Gastroesophageal sphincter (tissue), 3 donors: Measurements from ENCODE around the gene ZNF12.

Experiments used
- EP300 ChIP-seq: sonication (generic); formaldehyde crosslinking; IDR thresholded peaks from one replicate; pipeline ENCODE4 v1.6.1; 2017; ENCODE audit warnings: antibody characterized with exemption, mild to moderate bottlenecking
- POLR2A ChIP-seq, 2 donors: fragments of 450-650 bp; IDR thresholded peaks; one replicate each; pipeline ENCODE4 v1.6.1; 2017; ENCODE audit warnings: antibody characterized with exemption in 2 of 2, mild to moderate bottlenecking in 2 of 2, moderate library complexity in 1 of 2
- POLR2AphosphoS5 ChIP-seq: sonication (generic); formaldehyde crosslinking; IDR thresholded peaks from one replicate; pipeline ENCODE4 v1.6.1; 2017; ENCODE audit warnings: antibody characterized with exemption
- TF ChIP-seq, protein P1 (sequence below), 4 experiments: fragments of 200-600 bp in 2 of 4; fragments of 450-650 bp in 2 of 4; sonication (generic) in 1 of 4; IDR thresholded peaks; one replicate each; pipeline ENCODE4 v1.5.1; 2017 to 2019; ENCODE audit warnings: antibody characterized with exemption in 4 of 4, mild to moderate bottlenecking in 2 of 4, moderate library complexity in 2 of 4

DNA sequence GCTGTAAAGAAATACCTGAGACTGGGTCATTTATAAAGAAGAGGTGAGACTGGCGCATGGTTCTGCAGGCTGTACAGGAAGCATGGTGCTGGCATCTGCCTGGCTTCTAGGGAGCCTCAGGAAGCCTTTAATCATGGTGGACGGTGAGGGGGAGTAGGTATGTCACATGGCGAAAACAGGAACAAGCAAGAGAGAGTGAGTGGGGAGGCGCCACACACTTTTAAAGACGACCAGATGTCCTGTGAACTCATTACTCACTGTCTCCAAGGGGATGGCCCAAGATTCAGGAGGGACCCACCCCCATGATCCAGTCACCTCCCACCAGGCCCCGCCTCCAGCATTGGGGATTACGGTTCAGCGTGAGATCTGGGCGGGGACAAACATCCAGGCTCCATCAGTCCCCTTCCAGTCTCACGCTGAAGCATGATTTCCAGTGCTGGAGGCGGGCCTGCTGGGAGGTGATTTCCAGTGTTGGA, 66.5 kb downstream of the ZNF12 start:
- TF ChIP-seq POLR2A (IDR thresholded peaks at IDR 0.05) = no peak
- TF ChIP-seq, protein P1, sequence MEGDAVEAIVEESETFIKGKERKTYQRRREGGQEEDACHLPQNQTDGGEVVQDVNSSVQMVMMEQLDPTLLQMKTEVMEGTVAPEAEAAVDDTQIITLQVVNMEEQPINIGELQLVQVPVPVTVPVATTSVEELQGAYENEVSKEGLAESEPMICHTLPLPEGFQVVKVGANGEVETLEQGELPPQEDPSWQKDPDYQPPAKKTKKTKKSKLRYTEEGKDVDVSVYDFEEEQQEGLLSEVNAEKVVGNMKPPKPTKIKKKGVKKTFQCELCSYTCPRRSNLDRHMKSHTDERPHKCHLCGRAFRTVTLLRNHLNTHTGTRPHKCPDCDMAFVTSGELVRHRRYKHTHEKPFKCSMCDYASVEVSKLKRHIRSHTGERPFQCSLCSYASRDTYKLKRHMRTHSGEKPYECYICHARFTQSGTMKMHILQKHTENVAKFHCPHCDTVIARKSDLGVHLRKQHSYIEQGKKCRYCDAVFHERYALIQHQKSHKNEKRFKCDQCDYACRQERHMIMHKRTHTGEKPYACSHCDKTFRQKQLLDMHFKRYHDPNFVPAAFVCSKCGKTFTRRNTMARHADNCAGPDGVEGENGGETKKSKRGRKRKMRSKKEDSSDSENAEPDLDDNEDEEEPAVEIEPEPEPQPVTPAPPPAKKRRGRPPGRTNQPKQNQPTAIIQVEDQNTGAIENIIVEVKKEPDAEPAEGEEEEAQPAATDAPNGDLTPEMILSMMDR (IDR thresholded peaks at IDR 0.05) = no peak
- TF ChIP-seq POLR2AphosphoS5 = no peak
- TF ChIP-seq EP300 = no peak
